Lung (tissue), 12 donors: ENCODE data around the gene CGNL1. TPM values are rescaled to one million over a fixed set of nuclear protein-coding genes. Genes with fewer than 3 reads are reported as not detected.

Experiments
- ATAC-seq: fragments of 200-7000 bp; cut with Tn5 transposase; one replicate; pipeline ENCODE4 v1.9.1; 2020; ENCODE audit warnings: moderate number of reproducible peaks; ENCODE audit not compliant: insufficient read depth, low FRiP score
- DNase-seq, 3 donors: peaks; one replicate each; pipeline ENCODE4 v3.0.0-alpha.2; 2013 to 2017
- H3K27ac ChIP-seq, 2 donors: one replicate each; pipeline ENCODE4 v1.5.1; 2013; ENCODE audit warnings: mild to moderate bottlenecking in 2 of 2, moderate library complexity in 2 of 2, control low read depth in 1 of 2, inconsistent platforms in 1 of 2, low read depth in 1 of 2, low read length in 1 of 2
- H3K27me3 ChIP-seq, 3 donors: one replicate each; pipeline ENCODE4 v1.5.1; 2013; ENCODE audit warnings: low read length in 2 of 3; ENCODE audit not compliant: control insufficient read depth in 3 of 3, insufficient read depth in 3 of 3
- H3K36me3 ChIP-seq, 4 donors: one replicate each; pipeline ENCODE4 v1.5.1; 2013; ENCODE audit warnings: low read length in 4 of 4, mild to moderate bottlenecking in 1 of 4, moderate library complexity in 1 of 4; ENCODE audit not compliant: control insufficient read depth in 4 of 4, insufficient read depth in 4 of 4
- H3K4me1 ChIP-seq, 5 donors: one replicate each; pipeline ENCODE4 v1.5.1; 2013; ENCODE audit warnings: low read length in 5 of 5, mild to moderate bottlenecking in 2 of 5, moderate library complexity in 1 of 5; ENCODE audit not compliant: control insufficient read depth in 5 of 5, insufficient read depth in 5 of 5
- H3K4me3 ChIP-seq: one replicate; pipeline ENCODE4 v1.5.1; 2013; ENCODE audit warnings: mild to moderate bottlenecking, control low read depth, moderate library complexity
- H3K9ac ChIP-seq, 2 donors: one replicate each; pipeline ENCODE4 v1.5.1; 2013; ENCODE audit warnings: low read length in 2 of 2, control low read depth in 1 of 2; ENCODE audit not compliant: insufficient read depth in 1 of 2
- H3K9me3 ChIP-seq, 4 donors: one replicate each; pipeline ENCODE4 v1.5.1; 2013; ENCODE audit warnings: low read length in 3 of 4, mild to moderate bottlenecking in 1 of 4, moderate library complexity in 1 of 4; ENCODE audit not compliant: control insufficient read depth in 4 of 4, insufficient read depth in 3 of 4
- WGBS, 2 donors: extraction: QIAGEN DNeasy Blood & Tissue Kit; methylation state at CpG; one replicate each; pipeline ENCODE4 v1.1.7; 2013; 5-methylcytosine and 5-hydroxymethylcytosine counted together
- polyA plus RNA-seq, 2 donors: library from polyadenylated mRNA; stranded (reverse); fragments of 200-250 nt; gene quantifications; one replicate each; pipeline ENCODE4 v1.2.1, GENCODE V29; 2013
- total RNA-seq, 2 donors: library from RNA; depleted of rRNA in 1 of 2; stranded (reverse); fragments of >200 nt in 1 of 2; gene quantifications; one replicate each; pipeline ENCODE4 v1.2.1, GENCODE V29; 2014 to 2021
- TF ChIP-seq, protein P1 (sequence below): IDR thresholded peaks from 2 replicates; pipeline ENCODE4 v1.5.1; 2012; ENCODE audit warnings: mild to moderate bottlenecking; ENCODE audit errors: control extremely low read depth, extremely low read depth
- donor health status: control.
- donor health status: control.
- donor health status: Bipolar disorder and iron deficiency.
- donor health status: healthy.
- donor health status: DM: yes; HTN: yes; CAD: no.

Gene CGNL1
- total and polyA plus RNA-seq, 4 donors, result 9.0 to 42.5 (median 22.9) TPM

DNA sequence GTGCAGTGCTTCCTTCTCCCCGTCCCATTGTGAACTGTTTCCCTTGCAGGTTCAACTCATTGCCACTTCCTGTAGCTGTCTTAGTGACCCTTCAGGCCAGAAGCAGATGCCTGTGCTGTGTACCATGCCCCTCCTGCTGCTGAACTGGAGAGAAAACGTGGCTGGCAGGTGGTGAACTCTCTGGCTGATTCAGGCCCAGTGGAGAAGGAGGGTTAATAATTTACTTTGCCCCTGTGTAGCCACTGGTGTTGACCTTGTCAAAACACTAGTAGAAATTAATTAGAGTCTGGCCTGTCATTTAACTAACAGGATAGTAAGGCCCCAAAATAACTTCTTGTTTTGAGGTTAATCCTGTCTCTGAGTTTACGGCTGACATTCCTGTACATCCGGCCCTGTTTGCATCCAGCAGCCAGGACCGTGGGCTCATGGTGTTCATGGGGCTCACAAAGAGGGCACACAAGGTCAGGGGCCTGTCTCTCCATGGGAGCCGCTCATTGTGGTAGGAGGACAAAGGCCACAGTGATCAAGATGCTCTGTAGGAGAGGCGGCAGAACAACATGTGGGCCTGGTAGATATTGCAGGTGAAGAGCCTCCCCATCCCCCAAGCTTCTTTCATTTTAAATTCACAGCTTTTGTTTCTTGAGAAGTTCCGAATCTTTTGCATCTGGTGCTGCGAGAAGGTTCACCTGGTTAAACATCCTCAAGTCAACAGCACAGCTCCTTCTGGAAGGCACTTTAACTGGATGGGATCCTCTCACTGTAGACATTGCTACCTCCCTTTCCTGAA, 101.6 kb downstream of the CGNL1 start:
- H3K27ac ChIP-seq, result peak overlapping the region in 1 of 2 donors; percentile 71
- H3K9ac ChIP-seq, result no peak overlapping the region
- WGBS, 2 donors, result 62 to 67% methylated on average over 9 of the region's 9 CpGs
- DNase-seq (peak in 1 of 3 donors; percentile 35), ATAC-seq (no peak)
- H3K36me3 ChIP-seq, result peaks cover 0 to 3% (median 0%) of the 10 kb centered on the region in 4 donors
- no peaks in the 10 kb centered on the region for H3K9me3 ChIP-seq
- peaks cover 0 to 7% (median 3%) of the 10 kb centered on the region in 5 donors for H3K4me1 ChIP-seq
- H3K27me3 ChIP-seq, result no peaks in the 10 kb centered on the region
- TF ChIP-seq, protein P1, sequence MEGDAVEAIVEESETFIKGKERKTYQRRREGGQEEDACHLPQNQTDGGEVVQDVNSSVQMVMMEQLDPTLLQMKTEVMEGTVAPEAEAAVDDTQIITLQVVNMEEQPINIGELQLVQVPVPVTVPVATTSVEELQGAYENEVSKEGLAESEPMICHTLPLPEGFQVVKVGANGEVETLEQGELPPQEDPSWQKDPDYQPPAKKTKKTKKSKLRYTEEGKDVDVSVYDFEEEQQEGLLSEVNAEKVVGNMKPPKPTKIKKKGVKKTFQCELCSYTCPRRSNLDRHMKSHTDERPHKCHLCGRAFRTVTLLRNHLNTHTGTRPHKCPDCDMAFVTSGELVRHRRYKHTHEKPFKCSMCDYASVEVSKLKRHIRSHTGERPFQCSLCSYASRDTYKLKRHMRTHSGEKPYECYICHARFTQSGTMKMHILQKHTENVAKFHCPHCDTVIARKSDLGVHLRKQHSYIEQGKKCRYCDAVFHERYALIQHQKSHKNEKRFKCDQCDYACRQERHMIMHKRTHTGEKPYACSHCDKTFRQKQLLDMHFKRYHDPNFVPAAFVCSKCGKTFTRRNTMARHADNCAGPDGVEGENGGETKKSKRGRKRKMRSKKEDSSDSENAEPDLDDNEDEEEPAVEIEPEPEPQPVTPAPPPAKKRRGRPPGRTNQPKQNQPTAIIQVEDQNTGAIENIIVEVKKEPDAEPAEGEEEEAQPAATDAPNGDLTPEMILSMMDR, result no peak
- H3K4me3 ChIP-seq, result no peak overlapping the region

DNA sequence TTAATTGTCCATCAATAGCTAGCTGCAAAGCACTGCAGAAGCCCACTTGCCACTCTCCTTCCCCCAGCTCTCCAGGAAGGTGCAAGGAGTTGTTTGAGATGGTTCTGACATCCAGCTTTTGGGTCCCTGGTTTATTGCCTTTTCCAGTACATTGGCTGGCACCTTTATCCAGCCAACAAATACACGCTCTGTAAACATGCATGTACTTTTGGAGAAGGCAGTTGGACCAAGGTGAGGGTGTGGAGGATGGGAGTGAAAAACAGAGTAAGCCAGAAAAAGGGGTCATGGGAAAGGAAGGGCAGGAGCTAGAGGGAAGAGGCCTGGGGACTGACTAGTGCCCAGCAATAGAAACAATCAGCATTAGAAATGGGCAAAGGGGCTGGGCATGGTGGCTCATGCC, 102.7 kb downstream of the CGNL1 start:
- TF ChIP-seq, protein P1, result no peak
- no peak for ATAC-seq
- Histone ChIP-seq H3K9me3 (no peaks in the 10 kb centered on the region), H3K4me3 (no peak overlapping the region), H3K9ac (no peak overlapping the region), H3K4me1 (peaks cover 0 to 7% (median 3%) of the 10 kb centered on the region in 5 donors), H3K27ac (peak overlapping the region in 1 of 2 donors; percentile 37), H3K36me3 (no peaks in the 10 kb centered on the region), H3K27me3 (no peaks in the 10 kb centered on the region)
- no peak for DNase-seq
- WGBS, 2 donors, result 85 to 89% methylated on average over 1 of the region's 1 CpG

DNA sequence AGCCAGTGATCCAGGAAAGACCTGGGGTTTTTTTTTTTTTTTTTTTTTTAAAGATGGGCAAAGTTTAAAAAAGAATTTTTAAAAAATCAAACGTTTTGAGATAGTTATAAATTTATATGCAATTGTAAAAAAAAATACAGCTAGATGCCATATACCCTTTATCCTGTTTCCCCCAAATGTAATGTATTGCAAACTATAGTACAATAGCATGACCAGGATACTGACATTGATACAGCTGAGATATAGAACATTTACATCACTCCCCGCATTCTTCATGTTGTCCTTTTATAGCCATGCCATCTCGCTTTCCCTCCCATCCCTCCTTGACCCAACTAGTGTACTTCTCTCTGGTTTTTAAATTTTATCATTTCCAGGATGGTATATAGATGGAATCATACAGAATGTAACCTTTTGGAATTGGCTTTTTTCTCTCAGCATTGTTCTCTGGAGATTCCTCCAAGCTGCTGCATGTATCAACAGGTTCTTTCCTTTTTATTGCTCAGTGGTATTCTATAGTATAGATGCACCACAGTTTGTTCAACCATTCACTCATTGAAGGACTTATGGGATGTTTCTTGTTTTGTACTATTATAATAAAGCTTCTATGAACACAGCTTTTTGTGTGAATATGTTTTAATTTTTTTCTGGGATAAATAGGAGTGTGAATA, 104.9 kb downstream of the CGNL1 start:
- no peaks in the 10 kb centered on the region for H3K27me3 ChIP-seq
- WGBS, 2 donors, result 89 to 90% methylated on average over 3 of the region's 3 CpGs
- H3K4me3 ChIP-seq, result no peak overlapping the region
- H3K9ac ChIP-seq, result no peak overlapping the region
- TF ChIP-seq, protein P1, result no peak
- no peaks in the 10 kb centered on the region for H3K36me3 ChIP-seq
- H3K9me3 ChIP-seq, result no peaks in the 10 kb centered on the region
- no peak for ATAC-seq
- peaks cover 0 to 7% (median 3%) of the 10 kb centered on the region in 5 donors for H3K4me1 ChIP-seq
- DNase-seq, result no peak
- no peak overlapping the region for H3K27ac ChIP-seq
